ENCODE data around the gene ZNF319.

ZNF319 gene

DNA sequence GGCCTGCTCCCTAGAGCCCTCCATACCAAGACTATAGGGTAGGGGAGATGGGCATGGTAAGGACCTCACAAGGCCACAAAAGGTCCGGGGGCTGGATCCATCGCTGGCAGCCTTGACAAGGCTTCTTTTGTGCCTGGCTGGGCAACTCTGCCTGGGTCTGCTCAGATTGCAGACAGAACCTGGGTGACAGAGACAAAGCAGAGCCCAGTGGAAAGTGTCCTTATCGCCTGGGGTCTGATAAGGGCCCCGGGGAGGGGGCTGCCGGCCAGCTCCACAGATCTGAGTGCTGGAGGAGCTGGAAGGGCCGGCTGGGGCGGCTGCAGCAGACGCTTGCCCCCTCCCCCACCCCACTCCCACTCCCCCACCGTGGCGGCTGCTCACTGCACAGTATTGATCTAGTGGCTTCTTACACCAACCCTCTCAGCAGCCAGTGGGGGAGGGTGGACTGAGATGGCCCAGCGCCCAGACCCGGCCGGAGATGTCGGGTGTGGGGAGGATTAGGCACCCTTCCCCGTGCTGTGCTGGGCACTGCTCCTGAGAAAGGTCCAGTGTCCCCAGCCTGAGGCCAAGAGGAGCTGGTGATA lies 32.3 kb upstream of the ZNF319 start:
- Histone ChIP-seq H3K4me1 (ENCODE audit: low read length) (no peaks in the 10 kb centered on the region), H3K9me2 (replicated peaks; ENCODE audit: insufficient read depth, low read length) (no peaks in the 10 kb centered on the region), H3K4me2 (ENCODE audit: low read depth, low read length) (no peak overlapping the region), H4K20me1 (ENCODE audit: insufficient read depth, low read length) (no peaks in the 10 kb centered on the region), H2AFZ (ENCODE audit: low read length) (no peak overlapping the region), H3K9ac (ENCODE audit: low read length) (no peak overlapping the region), H3F3A (ENCODE audit: insufficient read depth, low read length) (no peaks in the 10 kb centered on the region), H3K9me3 (replicated peaks; ENCODE audit: insufficient read depth, low read length) (no peaks in the 10 kb centered on the region), H3K4me3 (ENCODE audit: low read length) (no peak overlapping the region), H3K36me3 (replicated peaks; ENCODE audit: insufficient read depth, low read length) (no peaks in the 10 kb centered on the region), H3K27me3 (replicated peaks; ENCODE audit: insufficient read depth, low read length) (no peaks in the 10 kb centered on the region), H3K27ac (ENCODE audit: low read length) (no peak overlapping the region), H3K79me2 (ENCODE audit: low read length) (no peaks in the 10 kb centered on the region)
- no peak for TF ChIP-seq EZH2phosphoT487 (IDR thresholded peaks at IDR 0.05; ENCODE audit: low read length)
- TF ChIP-seq CTCF (IDR thresholded peaks at IDR 0.05; ENCODE audit: low read length), result no peak
- TF ChIP-seq EZH2 (optimal IDR thresholded peaks at IDR 0.05; ENCODE audit: low read depth, low read length), result no peak
- no peak for DNase-seq

DNA sequence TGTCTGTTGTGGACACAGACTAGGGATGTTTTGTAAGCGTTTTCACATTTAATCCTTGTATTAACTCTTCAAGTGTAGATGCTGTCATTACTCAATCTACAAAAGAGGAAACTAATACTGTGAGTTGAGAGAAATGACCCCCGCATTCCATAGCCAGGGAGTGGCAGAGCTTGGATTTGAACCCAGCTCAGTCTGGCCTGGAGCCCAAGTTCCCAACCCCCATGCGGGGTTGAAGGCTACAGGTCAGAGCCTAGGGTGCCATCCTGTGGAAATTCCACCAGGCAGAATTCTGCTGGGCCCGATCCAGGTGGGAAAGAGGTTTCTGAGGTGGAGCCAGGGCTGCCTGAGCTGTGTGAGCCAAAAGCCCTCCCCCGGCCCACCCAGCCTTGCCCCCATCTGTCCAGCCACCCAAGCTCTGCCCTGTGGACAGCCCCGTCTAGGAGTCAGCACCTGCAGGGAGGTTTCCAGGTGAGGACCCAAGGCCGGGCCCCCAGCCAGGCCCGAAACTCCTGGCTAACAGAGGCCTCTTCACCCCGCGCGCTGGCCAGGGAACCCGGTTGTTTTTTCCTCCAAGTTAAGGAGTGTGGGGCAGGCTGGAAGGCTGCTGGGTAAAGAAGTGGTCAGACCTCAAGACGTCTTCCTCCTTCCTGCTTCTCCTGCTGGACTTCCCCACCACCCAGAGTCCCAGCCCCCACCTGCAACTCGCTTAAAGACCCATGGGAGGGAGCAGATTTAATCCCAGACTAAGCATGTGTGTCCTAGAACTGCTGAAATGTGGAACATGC lies 30.7 kb upstream of the ZNF319 start:
- DNase-seq, result no peak
- no peaks in the 10 kb centered on the region for H3K79me2 ChIP-seq (ENCODE audit: low read length)

DNA sequence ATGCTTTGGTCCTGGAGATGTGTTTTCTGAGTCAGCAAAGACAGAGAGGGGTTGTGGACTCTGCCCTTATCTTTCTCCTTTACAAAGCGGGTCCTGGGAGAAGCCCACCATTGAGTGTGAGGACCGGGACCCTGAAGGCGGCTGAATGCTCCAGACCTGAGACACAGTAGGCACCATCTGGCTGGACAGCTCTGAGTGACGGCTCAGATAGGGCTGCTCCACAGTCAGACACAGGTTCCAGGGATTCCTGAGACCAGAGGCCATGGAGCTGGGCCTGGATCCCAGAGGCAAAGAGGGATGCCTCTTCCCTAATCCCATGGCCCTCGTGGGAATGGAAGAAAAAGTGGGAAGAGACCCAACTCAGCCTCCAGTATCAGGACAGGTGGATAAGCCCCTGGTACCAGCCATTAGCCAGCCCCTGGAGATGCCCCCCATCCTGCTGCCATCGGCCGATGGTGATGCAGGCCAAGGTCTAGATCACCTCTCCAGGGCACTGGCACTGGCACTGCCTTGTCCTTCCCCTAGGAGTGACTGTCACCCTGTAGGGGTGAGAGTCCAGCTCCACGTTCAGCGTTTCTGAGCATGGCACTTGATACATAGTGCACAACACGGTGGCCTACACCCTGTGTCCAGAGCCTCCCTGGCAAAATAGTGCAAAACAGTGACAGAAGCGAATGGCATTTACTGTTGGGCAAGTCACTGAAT lies 29.8 kb upstream of the ZNF319 start:
- Histone ChIP-seq H2AFZ (ENCODE audit: low read length) (no peak overlapping the region), H3K27me3 (replicated peaks; ENCODE audit: insufficient read depth, low read length) (peaks cover 13% of the 10 kb centered on the region), H3K9ac (ENCODE audit: low read length) (no peak overlapping the region), H3K27ac (ENCODE audit: low read length) (no peak overlapping the region), H3K36me3 (replicated peaks; ENCODE audit: insufficient read depth, low read length) (no peaks in the 10 kb centered on the region), H3F3A (ENCODE audit: insufficient read depth, low read length) (no peaks in the 10 kb centered on the region), H3K4me2 (ENCODE audit: low read depth, low read length) (no peak overlapping the region), H3K4me3 (ENCODE audit: low read length) (no peak overlapping the region), H3K9me2 (replicated peaks; ENCODE audit: insufficient read depth, low read length) (no peaks in the 10 kb centered on the region), H4K20me1 (ENCODE audit: insufficient read depth, low read length) (no peaks in the 10 kb centered on the region), H3K9me3 (replicated peaks; ENCODE audit: insufficient read depth, low read length) (no peaks in the 10 kb centered on the region), H3K79me2 (ENCODE audit: low read length) (no peaks in the 10 kb centered on the region), H3K4me1 (ENCODE audit: low read length) (no peaks in the 10 kb centered on the region; the same call in 1 of the 2 replicates)
- TF ChIP-seq CTCF (IDR thresholded peaks at IDR 0.05; ENCODE audit: low read length) (no peak), EZH2phosphoT487 (IDR thresholded peaks at IDR 0.05; ENCODE audit: low read length) (no peak), EZH2 (optimal IDR thresholded peaks at IDR 0.05; ENCODE audit: low read depth, low read length) (no peak)
- DNase-seq, result no peak

More for the DNA sequence above, 30.7 kb upstream of the ZNF319 start:
- no peaks in the 10 kb centered on the region for H4K20me1 ChIP-seq (ENCODE audit: insufficient read depth, low read length)
- no peak overlapping the region for H3K4me3 ChIP-seq (ENCODE audit: low read length)
- H3K4me1 ChIP-seq (ENCODE audit: low read length), result no peaks in the 10 kb centered on the region; the same call in 1 of the 2 replicates
- no peak overlapping the region for H3K27ac ChIP-seq (ENCODE audit: low read length)
- TF ChIP-seq CTCF (IDR thresholded peaks at IDR 0.05; ENCODE audit: low read length), result no peak
- no peak for TF ChIP-seq EZH2 (optimal IDR thresholded peaks at IDR 0.05; ENCODE audit: low read depth, low read length)
- no peak for TF ChIP-seq EZH2phosphoT487 (IDR thresholded peaks at IDR 0.05; ENCODE audit: low read length)
- H3K36me3 ChIP-seq (replicated peaks; ENCODE audit: insufficient read depth, low read length), result no peaks in the 10 kb centered on the region
- H3K9ac ChIP-seq (ENCODE audit: low read length), result no peak overlapping the region
- H3F3A ChIP-seq (ENCODE audit: insufficient read depth, low read length), result no peaks in the 10 kb centered on the region
- peaks cover 13% of the 10 kb centered on the region for H3K27me3 ChIP-seq (replicated peaks; ENCODE audit: insufficient read depth, low read length)
- H3K9me2 ChIP-seq (replicated peaks; ENCODE audit: insufficient read depth, low read length), result no peaks in the 10 kb centered on the region
- H2AFZ ChIP-seq (ENCODE audit: low read length), result no peak overlapping the region
- H3K9me3 ChIP-seq (replicated peaks; ENCODE audit: insufficient read depth, low read length), result no peaks in the 10 kb centered on the region
- H3K4me2 ChIP-seq (ENCODE audit: low read depth, low read length), result no peak overlapping the region
